GM19328 (cell line): ENCODE measurements around the gene CAMK4.

Experiments
- ATAC-seq: cut with Tn5 transposase; IDR thresholded peaks from one replicate; pipeline ENCODE4 v1.9.1; 2021; ENCODE audit warnings: mild to moderate bottlenecking, moderate library complexity; ENCODE audit not compliant: unreplicated experiment

The CAMK4 gene

DNA sequence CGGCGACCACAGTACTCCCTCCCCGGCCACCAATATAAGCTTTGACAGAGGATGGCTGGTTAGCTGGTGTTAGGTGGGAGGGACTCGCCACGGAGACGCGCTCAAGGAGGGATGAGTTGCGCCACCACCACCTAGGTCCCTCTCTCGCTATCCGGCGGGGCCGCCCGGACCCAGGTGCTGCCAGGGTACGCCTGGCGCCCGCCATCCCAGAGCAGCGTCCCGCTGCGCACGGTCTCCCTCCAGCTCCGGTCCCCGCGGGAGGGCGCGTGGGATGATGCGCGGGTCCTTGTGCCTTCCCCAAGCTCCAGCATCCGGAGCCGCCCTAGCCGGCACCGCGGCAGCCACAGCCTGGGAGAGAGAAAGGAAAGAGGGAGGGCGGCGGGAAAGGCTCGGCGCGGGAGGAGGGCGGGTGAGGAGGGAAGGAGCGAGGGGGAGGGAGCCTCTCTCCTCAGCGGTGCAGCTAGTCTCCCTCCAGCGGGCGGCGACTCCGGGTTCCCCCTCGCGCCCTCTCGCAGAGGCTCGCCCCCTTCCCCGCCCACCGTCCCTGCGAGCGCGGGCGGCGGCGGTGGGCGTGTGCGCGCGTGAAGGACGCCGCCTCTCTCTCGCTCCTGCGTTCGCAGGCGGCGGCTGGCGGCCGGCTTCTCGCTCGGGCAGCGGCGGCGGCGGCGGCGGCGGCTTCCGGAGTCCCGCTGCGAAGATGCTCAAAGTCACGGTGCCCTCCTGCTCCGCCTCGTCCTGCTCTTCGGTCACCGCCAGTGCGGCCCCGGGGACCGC lies at the start of gene CAMK4:
TSS of gene CAMK4 (plus strand) at position 598 of the 774 bp plus-strand sequence. CDS start at position 698, 100 bp downstream.
- peak; percentile 74 for ATAC-seq

DNA sequence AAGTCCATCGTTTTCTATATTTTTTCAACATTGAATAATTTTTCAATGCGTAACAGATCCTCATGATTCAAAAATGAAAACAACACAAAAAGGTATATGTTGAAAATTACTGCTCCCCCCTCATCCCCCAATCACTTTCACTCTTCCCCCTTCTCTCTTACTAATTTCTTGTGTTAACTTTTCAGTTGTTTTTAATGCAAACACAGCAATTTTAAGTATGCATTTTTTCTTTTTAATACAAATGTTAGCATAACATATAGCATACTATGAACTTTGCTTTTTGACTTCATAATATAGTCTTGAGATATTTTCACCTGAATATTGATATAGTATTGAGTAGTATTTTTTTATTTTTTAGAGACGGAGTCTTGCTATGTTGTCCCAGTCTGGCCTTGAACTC lies 41.1 kb upstream of the CAMK4 start:
- no peak for ATAC-seq

- no peak for ATAC-seq
These were observed 37.1 kb upstream of the CAMK4 start for GRCh38 chr5:111187079-111187478.

- no peak for ATAC-seq
These were observed 30.1 kb upstream of the CAMK4 start for GRCh38 chr5:111194053-111194452.

DNA sequence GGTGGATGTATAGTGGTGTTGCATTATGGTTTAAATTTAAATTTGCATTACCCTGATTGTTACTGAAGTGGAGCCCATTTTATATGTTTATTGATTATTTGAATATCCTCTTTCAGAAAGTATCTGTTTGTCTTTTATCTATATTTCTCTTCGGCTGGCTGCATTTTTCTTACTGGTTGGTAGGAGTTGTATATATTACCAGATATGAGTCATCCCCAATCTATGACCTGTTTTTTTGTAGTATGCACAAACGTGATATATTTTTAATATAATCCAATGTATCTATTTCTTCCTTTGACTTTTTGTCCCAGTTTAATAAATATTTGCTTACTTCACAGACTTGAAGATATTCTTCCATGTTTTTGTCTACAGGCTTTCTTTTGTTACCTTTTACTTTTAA lies 29.3 kb upstream of the CAMK4 start:
- ATAC-seq = no peak

DNA sequence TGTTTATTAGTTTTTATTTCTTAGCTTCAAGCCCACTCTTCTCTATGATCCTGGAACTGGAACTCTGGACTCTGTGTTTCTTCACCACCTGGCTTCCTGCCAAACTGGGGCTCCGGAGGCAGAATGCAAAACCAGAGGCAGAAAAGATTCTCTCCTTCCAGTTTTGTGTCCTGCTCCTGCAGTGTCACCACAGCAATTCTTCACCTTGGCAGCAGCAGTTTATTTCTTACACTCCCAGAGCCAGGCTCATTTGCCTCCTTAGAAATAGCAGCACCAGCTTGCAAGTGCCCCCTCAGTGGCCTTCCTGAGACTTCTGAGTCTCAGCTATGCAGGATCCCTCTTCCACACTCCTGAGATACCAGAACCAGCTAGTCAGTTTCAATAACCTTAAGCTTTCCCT lies 26.7 kb upstream of the CAMK4 start:
- ATAC-seq = no peak

- ATAC-seq = no peak
These were observed 25.8 kb upstream of the CAMK4 start for GRCh38 chr5:111198281-111198966.

- no peak for ATAC-seq
These were observed 23.4 kb upstream of the CAMK4 start for GRCh38 chr5:111200828-111201227.

GRCh38 chr5:111201705-111202104 lies 22.5 kb upstream of the CAMK4 start:
- no peak for ATAC-seq

DNA sequence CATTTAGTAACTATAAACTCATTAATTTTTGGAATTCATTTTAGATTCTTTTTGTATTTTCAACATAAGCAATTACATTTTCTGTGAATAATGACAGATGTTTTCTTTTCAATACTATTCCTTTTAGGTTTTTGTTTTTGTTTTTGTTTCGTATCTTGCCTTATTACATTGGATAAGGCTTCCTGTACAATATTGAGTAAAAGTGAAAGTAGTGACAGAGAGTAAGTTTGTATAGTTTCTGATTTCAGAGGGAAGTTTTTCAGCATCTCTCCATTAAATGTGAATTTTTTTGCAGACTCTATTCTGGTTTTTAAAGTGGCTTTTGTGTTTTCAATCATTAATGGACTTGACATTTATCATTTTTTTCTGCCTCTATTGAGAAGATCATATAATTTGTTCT lies 12.8 kb upstream of the CAMK4 start:
- no peak for ATAC-seq

DNA sequence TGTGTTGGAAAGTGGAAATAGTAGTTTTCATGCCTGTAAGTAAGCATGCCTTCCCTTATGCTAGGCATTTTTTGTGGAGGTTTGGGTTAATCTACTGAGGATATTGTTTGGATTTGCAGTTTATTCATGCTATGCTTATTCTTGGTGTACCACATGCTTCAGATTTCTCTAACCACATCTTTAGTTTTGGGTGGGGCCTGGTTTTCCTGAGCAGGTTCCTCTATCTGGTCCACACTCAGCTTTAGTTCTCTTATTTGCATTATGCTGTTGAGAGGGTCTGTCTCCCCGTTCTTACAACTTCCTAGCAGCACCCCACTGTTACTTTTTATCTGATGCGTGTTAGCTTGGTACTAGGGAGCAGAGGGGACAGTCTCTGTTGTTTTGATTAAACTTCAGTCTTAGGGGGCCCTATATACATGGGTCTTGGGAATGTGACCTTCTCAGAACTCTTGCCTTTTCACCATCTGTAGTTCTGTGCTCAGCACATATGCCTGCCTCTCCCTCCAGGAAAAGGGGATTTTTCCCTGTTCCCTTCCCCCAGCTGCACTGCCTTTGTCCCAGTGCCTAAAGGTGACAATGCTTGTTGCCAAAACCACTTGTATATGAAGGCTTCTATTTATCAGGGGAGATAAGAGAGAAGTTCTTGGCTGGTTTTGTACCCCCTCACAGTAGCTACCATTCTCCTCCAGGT lies 10.0 kb upstream of the CAMK4 start:
- ATAC-seq = no peak

DNA sequence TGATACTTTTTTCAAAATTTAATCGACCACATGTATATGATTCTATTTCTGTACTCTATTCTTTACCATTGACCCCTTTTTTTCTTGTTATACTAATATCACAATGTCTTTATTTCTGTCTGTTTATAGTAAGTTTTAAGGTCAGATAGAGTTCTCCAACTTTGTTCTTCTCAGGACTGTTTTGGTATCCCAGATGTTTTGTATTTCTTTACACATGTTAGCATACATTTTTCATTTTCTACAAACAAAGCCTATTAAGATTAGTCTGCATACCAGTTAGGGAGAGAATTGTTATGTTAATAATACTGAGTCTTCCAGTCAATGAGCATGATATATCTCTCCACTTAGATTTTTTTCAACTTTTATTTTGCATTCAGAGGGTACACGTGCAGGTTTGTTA lies 8.2 kb upstream of the CAMK4 start:
- no peak for ATAC-seq

DNA sequence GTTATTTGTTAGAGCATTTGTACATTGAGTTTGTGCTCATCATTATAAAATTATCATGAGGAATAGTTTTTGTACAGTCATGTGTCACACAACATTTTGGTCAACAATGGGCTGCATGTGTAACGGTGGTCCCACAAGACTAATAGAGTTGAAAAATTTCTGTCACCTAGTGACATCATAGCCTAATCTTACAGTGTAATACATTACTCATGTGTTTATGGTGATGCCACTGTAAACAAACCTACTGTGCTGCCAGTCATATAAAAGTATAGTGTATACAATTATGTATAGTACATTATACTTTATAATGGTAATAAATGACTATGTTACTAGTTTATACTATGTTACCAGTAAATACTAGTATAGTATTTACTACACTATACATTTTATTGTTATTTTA lies 3.0 kb upstream of the CAMK4 start:
- no peak for ATAC-seq

DNA sequence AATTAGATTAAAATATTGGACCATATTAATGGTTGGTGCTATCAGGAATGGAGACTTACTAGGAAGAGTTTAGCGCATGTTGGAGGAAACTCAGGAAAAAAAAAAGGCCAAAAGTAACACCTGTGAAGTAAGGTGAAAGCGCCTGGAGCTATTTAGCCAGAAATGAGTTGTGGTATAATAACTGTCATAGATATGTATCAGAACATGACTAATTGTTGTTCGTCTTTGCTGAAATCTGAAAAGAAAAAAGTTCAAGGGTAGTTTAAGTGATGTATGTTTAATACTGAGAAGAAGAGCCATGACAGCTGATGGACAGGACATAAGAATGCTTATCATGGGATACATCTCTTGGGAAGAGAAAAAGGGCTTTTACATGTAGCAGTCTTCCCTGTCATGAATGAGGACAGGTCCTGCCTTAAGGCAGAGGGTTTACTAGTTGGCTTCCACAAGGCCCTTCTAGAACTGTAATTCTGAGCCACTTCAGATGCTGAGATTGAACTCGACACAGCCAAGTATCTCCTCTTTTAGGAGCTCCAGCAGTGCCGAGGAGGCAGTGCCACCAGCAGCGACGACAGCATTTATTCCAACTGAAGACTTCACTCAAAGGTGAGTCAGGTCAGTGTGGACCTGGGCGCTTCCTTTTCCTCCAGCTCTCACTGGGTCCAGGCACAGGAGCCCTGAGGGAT lies 940 bp upstream of the CAMK4 start:
- no peak for ATAC-seq

DNA sequence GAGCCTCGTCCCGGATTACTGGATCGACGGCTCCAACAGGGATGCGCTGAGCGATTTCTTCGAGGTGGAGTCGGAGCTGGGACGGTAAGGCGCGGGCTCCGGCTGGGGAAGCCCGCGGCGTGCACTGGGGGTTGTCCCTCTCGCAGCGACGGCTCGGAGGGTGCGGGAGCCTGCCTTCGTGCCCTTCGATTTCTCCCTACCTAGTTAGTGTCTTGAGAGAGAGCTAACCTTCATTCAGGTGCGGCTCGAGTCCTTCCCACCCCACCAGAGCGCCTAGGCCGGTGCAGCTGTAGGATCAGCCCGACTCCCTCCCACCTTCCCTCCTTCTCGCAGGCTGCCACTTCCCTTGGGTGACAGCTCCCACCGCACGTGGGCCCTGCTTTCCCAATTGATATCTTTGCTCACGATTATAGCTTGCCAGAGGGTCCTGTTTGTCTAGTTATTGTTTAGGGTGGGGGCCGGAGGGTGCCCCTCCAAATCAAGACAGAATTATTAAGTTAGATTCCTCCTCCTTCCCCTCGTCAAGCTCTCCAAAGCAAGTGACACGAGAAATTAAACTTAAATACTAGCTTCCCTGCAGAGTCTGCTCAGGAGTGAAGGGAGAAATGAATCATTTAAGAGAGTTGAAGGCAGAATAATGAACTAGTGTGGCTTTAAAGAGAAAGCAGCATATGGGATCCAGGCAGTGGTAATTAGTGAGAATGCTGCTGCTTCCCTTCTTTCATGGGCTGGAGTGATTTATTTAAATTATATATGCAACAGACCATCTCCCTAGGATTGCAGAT lies 569 bp downstream of the CAMK4 start:
- ATAC-seq = peak; percentile 11

DNA sequence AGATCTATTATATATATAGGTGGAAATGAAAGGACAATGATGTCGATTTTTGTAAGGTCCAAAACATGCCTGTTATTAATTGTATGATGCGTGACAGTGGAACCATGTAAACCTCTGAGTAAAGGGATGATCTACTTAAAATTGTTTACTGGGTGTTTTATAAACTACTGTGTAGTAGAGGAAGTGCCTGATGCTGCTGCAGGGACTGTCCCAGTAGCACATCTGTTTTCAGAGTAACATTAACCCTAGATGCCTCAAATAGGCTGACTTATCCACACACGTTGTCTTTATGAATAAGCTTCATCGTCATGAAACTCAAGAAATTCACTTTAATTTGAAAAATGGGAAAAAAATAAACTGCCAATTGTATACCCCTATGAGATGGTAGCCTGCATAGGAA lies 1.7 kb downstream of the CAMK4 start:
- no peak for ATAC-seq

- ATAC-seq = no peak
These were observed 2.4 kb downstream of the CAMK4 start for GRCh38 chr5:111226556-111226955.

- ATAC-seq = no peak
These were observed 3.1 kb downstream of the CAMK4 start for GRCh38 chr5:111227226-111227782.

DNA sequence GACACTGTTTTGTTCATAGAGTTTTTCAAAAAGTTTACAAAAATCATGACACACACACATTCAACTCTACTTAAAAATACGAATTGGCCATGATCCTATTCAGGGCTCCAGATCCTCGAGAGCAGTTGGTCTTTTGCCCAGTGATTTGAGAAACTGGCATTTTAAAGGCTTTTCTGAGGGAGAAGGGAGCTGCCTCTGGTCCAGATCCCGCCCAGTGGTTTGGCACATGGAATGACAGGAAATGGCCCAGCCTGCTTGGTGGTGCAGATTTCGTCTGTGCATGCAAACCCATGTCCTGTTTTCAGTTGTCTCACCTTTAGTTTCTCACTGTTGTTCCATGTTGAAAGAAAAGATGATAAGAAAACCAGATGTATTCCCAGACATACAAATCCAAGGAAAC lies 3.6 kb downstream of the CAMK4 start:
- no peak for ATAC-seq

GRCh38 chr5:111228520-111229220 lies 4.5 kb downstream of the CAMK4 start:
- no peak for ATAC-seq
